ENCODE results near the gene FAM240A.

GRCh38 chr3:46609944-46610722 lies 2.2 kb upstream of the FAM240A start:
- TF ChIP-seq EZH2phosphoT487 (IDR thresholded peaks at IDR 0.05; ENCODE audit: unreplicated experiment) (no peak), CTCF (conservative IDR thresholded peaks at IDR 0.05; ENCODE audit: low read depth in 2 of 2) (no peak), POLR2AphosphoS5 (IDR thresholded peaks at IDR 0.05; ENCODE audit: low read depth) (no peak), EZH2 (IDR thresholded peaks at IDR 0.05; ENCODE audit: low read depth, unreplicated experiment) (no peak), REST (IDR thresholded peaks at IDR 0.05; ENCODE audit: unreplicated experiment) (no peak), ZNF462 (CRISPR knock-in tag; IDR thresholded peaks at IDR 0.05) (no peak), CREB1 (CRISPR knock-in tag; IDR thresholded peaks at IDR 0.05; ENCODE audit: low read depth) (no peak)

Data from GM23338 (cell line).